AG09319 (cell line): ENCODE results near the gene SDCBP2.

Experiments
- DNase-seq: peaks from one replicate; pipeline ENCODE4 v3.0.0-alpha.2; 2010; ENCODE audit warnings: low read depth; ENCODE audit errors: extremely low read depth
- TF ChIP-seq, protein P1 (sequence below): IDR thresholded peaks from 2 replicates; pipeline ENCODE4 v1.5.1; 2011; ENCODE audit warnings: low read depth, mild to moderate bottlenecking, inconsistent platforms, low read length, moderate library complexity

SDCBP2 gene

GRCh38 chr20:1375515-1375914 is 46.6 kb upstream of the SDCBP2 start:
- DNase-seq, result peak; percentile 46
- TF ChIP-seq, protein P1, sequence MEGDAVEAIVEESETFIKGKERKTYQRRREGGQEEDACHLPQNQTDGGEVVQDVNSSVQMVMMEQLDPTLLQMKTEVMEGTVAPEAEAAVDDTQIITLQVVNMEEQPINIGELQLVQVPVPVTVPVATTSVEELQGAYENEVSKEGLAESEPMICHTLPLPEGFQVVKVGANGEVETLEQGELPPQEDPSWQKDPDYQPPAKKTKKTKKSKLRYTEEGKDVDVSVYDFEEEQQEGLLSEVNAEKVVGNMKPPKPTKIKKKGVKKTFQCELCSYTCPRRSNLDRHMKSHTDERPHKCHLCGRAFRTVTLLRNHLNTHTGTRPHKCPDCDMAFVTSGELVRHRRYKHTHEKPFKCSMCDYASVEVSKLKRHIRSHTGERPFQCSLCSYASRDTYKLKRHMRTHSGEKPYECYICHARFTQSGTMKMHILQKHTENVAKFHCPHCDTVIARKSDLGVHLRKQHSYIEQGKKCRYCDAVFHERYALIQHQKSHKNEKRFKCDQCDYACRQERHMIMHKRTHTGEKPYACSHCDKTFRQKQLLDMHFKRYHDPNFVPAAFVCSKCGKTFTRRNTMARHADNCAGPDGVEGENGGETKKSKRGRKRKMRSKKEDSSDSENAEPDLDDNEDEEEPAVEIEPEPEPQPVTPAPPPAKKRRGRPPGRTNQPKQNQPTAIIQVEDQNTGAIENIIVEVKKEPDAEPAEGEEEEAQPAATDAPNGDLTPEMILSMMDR, result no peak

GRCh38 chr20:1374246-1374645 is 45.3 kb upstream of the SDCBP2 start:
- TF ChIP-seq, protein P1, result no peak
- DNase-seq, result no peak

- DNase-seq, result no peak
- TF ChIP-seq, protein P1, result no peak
Measured at GRCh38 chr20:1373614-1374013, 44.7 kb upstream of the SDCBP2 start.

GRCh38 chr20:1373036-1373435 is 44.1 kb upstream of the SDCBP2 start:
- no peak for DNase-seq
- TF ChIP-seq, protein P1, result no peak

DNA sequence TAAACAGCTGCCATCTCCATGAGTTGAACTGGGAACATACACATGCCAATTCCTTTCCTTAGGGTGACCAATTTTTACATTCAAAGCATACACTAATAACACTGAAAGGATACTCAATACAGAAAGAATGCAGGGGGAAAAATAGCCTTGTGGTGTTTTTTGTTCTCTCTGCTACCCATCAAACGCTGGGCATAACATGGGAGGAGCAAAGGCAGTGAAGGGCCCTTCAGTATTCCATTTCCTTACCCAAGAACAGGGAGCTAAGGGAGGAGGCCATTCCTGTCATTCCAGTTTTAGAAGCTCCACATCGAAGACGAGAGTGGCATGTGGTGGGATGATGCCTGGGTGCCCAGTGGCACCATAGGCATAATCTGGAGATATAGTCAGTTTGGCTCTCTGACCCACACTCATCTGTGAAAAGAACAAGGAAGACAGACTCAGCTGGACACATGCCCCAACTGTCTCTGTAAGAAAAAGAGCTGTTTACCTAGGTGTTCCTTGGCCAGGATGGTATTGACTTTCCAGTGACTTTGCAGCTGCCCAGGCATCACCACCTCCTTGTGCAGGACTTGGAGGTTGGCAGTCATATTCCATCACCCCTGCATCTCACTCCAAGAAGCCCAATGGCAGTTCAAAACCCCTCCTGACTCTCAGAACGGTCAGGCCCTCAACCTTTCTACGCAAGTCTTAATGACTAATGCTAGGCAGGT is 43.0 kb upstream of the SDCBP2 start:
- DNase-seq, result no peak

DNA sequence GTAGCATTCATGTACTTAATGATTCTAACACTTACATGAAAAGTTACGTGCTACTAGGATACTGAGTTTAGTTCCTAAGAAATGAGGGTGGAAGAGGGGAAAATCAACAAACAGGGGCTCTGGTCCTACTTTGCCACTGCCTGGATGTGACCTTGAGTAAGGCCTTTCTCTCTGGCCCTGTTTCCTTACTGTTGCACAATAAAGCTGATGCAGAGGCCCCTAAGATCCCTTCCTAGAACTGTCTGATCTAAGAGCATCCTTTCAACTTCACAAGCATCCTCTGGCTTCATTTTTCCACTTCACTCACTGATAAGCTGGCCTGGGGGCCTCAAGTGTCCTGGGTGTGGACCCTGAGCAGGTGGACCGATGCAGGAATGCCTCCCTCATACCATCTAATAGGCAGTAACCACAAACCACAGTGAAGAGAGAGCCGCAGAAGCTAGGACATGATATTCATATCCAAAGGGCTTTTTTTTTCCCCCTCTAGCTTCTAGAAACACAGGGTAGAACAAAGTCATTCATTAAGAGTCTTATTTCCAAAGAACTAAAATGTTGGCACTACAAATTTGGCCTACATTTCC is 42.4 kb upstream of the SDCBP2 start:
- TF ChIP-seq, protein P1, result no peak
- DNase-seq, result no peak

More for the DNA sequence above, 43.0 kb upstream of the SDCBP2 start:
- TF ChIP-seq, protein P1, result no peak

DNA sequence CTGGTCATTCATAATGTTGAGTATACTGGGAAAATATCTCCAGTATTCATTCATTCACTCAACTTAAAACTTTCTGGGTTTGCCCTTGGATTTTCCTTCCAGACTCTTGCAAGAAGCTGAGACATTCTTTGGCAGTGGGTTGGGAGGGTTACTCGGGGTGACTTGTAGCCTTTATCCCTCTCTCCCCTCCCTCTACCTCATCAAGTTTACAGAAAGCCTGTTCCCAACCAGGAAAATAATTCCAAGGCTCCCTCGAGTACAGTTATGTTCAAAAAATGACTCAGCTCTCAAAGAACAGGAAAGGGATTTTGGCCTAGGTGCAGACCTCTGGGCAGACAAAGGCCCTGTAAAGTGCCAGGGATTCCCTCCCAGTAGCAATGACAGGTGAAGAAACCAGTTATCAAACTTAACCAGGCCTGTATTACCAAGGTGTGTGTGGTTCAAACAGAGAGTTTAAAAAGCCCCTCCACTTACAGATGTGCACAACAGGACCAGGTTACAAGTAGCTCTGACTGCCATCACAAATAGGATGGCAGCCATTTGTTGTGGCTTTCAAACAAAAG is 41.7 kb upstream of the SDCBP2 start:
- peak; percentile 32 for DNase-seq
- TF ChIP-seq, protein P1, result no peak
